Endothelial cell of umbilical vein (primary cell): ENCODE measurements around the gene PALD1. TPM values are rescaled to one million over a fixed set of nuclear protein-coding genes. Genes with fewer than 3 reads are reported as not detected.

Source experiments
- BruUV-seq: library from RNA; stranded (reverse); fragments of 400-500 nt; replicated peaks from 2 replicates; lab custom pipeline; 2021; lab: Mats Ljungman, UMichigan
- CTCF ChIA-PET: fragments of 300-600, 350-600 bp; sonication (Branson Sonifier 250); formaldehyde crosslinking; loops from one replicate; lab custom pipeline; 2021; ENCODE audit warnings: antibody characterized with exemption, inconsistent platforms; lab: Charles Lee
- POLR2A ChIA-PET: fragments of 300-600, 350-600 bp; sonication (Branson Sonifier 250); formaldehyde crosslinking; loops from one replicate; lab custom pipeline; 2021; ENCODE audit warnings: antibody characterized with exemption, inconsistent platforms; lab: Charles Lee
- DNase-seq: peaks from one replicate; pipeline ENCODE4 v3.0.0-alpha.2; 2011; ENCODE audit warnings: low read depth, low spot score
- FAIRE-seq: peaks from 2 replicates; lab custom pipeline; 2011; peaks lifted over from hg19 to GRCh38; lab: Jason Lieb, UNC
- H2AFZ ChIP-seq: 2 replicates; pipeline ENCODE4 v1.6.0; 2012; ENCODE audit warnings: low read depth, low read length, control low read depth, inconsistent platforms
- H3K27ac ChIP-seq: 2 replicates; pipeline ENCODE4 v1.5.1; 2011; ENCODE audit warnings: low read depth, mild to moderate bottlenecking, control low read depth, low read length, moderate library complexity; ENCODE audit not compliant: insufficient read depth
- H3K27me3 ChIP-seq, 2 experiments: 2 replicates each; pipeline versions ENCODE4 v1.6.0 to v1.6.1; 2011; ENCODE audit warnings: low read length in 2 of 2, mixed read lengths in 1 of 2; ENCODE audit not compliant: control insufficient read depth in 2 of 2, insufficient read depth in 2 of 2
- H3K36me3 ChIP-seq, 2 experiments: 2 replicates in 1 of 2; 3 replicates in 1 of 2; pipeline ENCODE4 v1.5.1; 2011; ENCODE audit warnings: low read length in 2 of 2, mild to moderate bottlenecking in 1 of 2, moderate library complexity in 1 of 2; ENCODE audit not compliant: control insufficient read depth in 2 of 2, insufficient read depth in 2 of 2; ENCODE audit errors: extremely low read depth in 1 of 2
- H3K4me1 ChIP-seq: 3 replicates; pipeline ENCODE4 v1.5.1; 2011; ENCODE audit warnings: mild to moderate bottlenecking, low read length; ENCODE audit not compliant: control insufficient read depth, insufficient read depth; ENCODE audit errors: extremely low read depth
- H3K4me2 ChIP-seq: 2 replicates; pipeline ENCODE4 v1.6.1; 2011; ENCODE audit warnings: low read length, control low read depth, mixed read lengths; ENCODE audit not compliant: insufficient read depth
- H3K4me3 ChIP-seq, 3 experiments: fragments of 200-600 bp in 1 of 3; sonication (generic), shearing (Covaris generic) in 1 of 3; replicated peaks in 1 of 3; 2 replicates each; pipeline ENCODE4 v1.5.1; 2011 to 2016; ENCODE audit warnings: control low read depth in 3 of 3, low read length in 3 of 3, mild to moderate bottlenecking in 2 of 3, inconsistent platforms in 1 of 3, low read depth in 1 of 3, moderate library complexity in 1 of 3; ENCODE audit not compliant: insufficient read depth in 1 of 3
- H3K79me2 ChIP-seq: 2 replicates; pipeline ENCODE4 v1.6.0; 2012; ENCODE audit warnings: low read length, inconsistent platforms; ENCODE audit not compliant: control insufficient read depth, insufficient read depth
- H3K9ac ChIP-seq: replicated peaks from 2 replicates; pipeline ENCODE3; 2011; ENCODE audit warnings: low read length, control low read depth; ENCODE audit not compliant: insufficient read depth; ENCODE audit errors: extremely low read depth
- H3K9me1 ChIP-seq: replicated peaks from 3 replicates; pipeline ENCODE4 v1.6.0; 2011; ENCODE audit warnings: mild to moderate bottlenecking, low read length; ENCODE audit not compliant: control insufficient read depth, insufficient read depth; ENCODE audit errors: extremely low read depth
- H3K9me3 ChIP-seq: replicated peaks from 2 replicates; pipeline ENCODE4 v1.5.1; 2012; ENCODE audit warnings: low read length, inconsistent platforms; ENCODE audit not compliant: control insufficient read depth, insufficient read depth
- H4K20me1 ChIP-seq: replicated peaks from 2 replicates; pipeline ENCODE3; 2011; ENCODE audit warnings: mild to moderate bottlenecking, low read length; ENCODE audit not compliant: control insufficient read depth, insufficient read depth; ENCODE audit errors: extremely low read depth
- MAX ChIP-seq: IDR thresholded peaks from 2 replicates; pipeline ENCODE4 v1.6.1; 2011; ENCODE audit not compliant: insufficient read depth, insufficient read length
- MYC ChIP-seq: IDR thresholded peaks from one replicate; pipeline ENCODE4 v1.6.1; 2011; ENCODE audit warnings: mild to moderate bottlenecking, low read depth, low read length
- POLR2AphosphoS5 ChIP-seq: IDR thresholded peaks from 2 replicates; pipeline ENCODE4 v1.6.1; 2012; ENCODE audit warnings: low read depth, mild to moderate bottlenecking, control low read depth, low read length, moderate library complexity; ENCODE audit not compliant: insufficient read depth
- dilution Hi-C: fragments of 300-500 bp; cut with MboI; formaldehyde crosslinking; loops from one replicate; pipeline ENCODE4 v1.15.0; 2019; ENCODE audit warnings: low sequenced_read_pairs; ENCODE audit not compliant: extremely low pct_ligation_motif_present
- intact Hi-C: fragments of 100-400 bp; cut with micrococcal nuclease; formaldehyde crosslinking; loops from one replicate; pipeline ENCODE4 v1.10.0; 2022
- polyA plus RNA-seq, 4 experiments: library from polyadenylated mRNA; depleted of rRNA in 3 of 4; stranded (reverse) in 3 of 4; unstranded in 1 of 4; fragments of >200 nt; gene quantifications; 2 replicates each; pipeline versions ENCODE4 v1.2.1 to v1.2.3, GENCODE V29; 2011 to 2012; ENCODE audit warnings: missing spikeins in 1 of 4
- total RNA-seq: library from RNA; stranded (reverse); gene quantifications from 2 replicates; pipeline ENCODE4 v1.2.3, GENCODE V29; 2021

PALD1 gene
- total and polyA plus RNA-seq, 2 donors (not counting 3 experiments of a cell fraction or from before 2014, with no cell fraction given): 16.6 to 73.3 TPM

- no peak overlapping the region for H3K4me2 ChIP-seq
- H3K9me1 ChIP-seq: no peaks in the 10 kb centered on the region
- H3K9ac ChIP-seq: no peak overlapping the region
- no peak for DNase-seq
- intact Hi-C loops: no loop called here
- CTCF ChIA-PET: no interaction called here
- H3K4me1 ChIP-seq: no peaks in the 10 kb centered on the region
- no peak overlapping the region for H2AFZ ChIP-seq
- H3K27me3 ChIP-seq: no peaks in the 10 kb centered on the region
- FAIRE-seq: no peak
- POLR2A ChIA-PET: no interaction called here
- TF ChIP-seq MAX: no peak
- TF ChIP-seq POLR2AphosphoS5: no peak
- H4K20me1 ChIP-seq: no peaks in the 10 kb centered on the region
- no peaks in the 10 kb centered on the region for H3K79me2 ChIP-seq
- no TSS peak for BruUV-seq
- no peak overlapping the region for H3K27ac ChIP-seq
- H3K4me3 ChIP-seq: no peak overlapping the region
- dilution Hi-C loops: no loop called here
- H3K9me3 ChIP-seq: no peaks in the 10 kb centered on the region
- no peaks in the 10 kb centered on the region for H3K36me3 ChIP-seq
Measured at GRCh38 chr10:70566515-70567290, 88.1 kb downstream of the PALD1 start.

DNA sequence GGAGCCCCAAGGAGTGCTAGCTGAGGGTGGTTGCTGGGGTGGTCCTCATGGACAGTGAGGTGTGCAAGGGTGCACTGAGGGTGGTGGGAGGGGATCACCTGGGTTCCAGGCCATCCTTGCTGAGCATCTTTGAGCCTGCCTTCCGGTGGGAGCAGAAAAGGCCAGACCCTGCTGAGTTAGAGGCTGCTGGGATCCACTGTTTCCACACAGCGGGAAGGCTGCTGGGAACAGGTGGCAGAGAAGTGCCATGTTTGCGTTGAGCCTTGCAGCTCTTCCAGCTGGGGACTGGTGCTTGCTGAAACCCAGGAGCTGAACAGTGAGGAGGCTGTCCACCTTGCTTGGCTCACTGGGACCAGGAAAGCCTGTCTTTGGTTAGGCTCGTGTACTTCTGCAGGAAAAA is 89.0 kb downstream of the PALD1 start:
- no peaks in the 10 kb centered on the region for H3K9me1 ChIP-seq
- no peak for TF ChIP-seq MYC
- no peak overlapping the region for H3K27ac ChIP-seq
- H3K4me3 ChIP-seq: no peak overlapping the region
- no peak overlapping the region for H2AFZ ChIP-seq
- H3K9ac ChIP-seq: no peak overlapping the region
- FAIRE-seq: no peak
- H3K4me1 ChIP-seq: no peaks in the 10 kb centered on the region
- no peaks in the 10 kb centered on the region for H3K79me2 ChIP-seq
- POLR2A ChIA-PET: no interaction called here
- H3K27me3 ChIP-seq: no peaks in the 10 kb centered on the region
- intact Hi-C loops: no loop called here
- no peak overlapping the region for H3K4me2 ChIP-seq
- no peaks in the 10 kb centered on the region for H3K9me3 ChIP-seq
- dilution Hi-C loops: no loop called here
- BruUV-seq: no TSS peak
- H4K20me1 ChIP-seq: no peaks in the 10 kb centered on the region
- CTCF ChIA-PET: interaction anchor here (0.6 kb wide), 1 partner anchor 200 kb away, joined by 3 read pairs; no protein-coding TSS in a partner anchor
- DNase-seq: no peak
- H3K36me3 ChIP-seq: no peaks in the 10 kb centered on the region
